GM12891 (cell line): Measurements from ENCODE around the gene NLRP6.

ENCODE experiments used
- DNase-seq: peaks from one replicate; pipeline ENCODE4 v3.0.0; 2011; ENCODE audit warnings: low spot score; ENCODE audit not compliant: insufficient read length
- FAIRE-seq: peaks from 2 replicates; lab custom pipeline; 2011; peaks lifted over from hg19 to GRCh38; lab: Jason Lieb, UNC
- PAX5 ChIP-seq: IDR thresholded peaks from 2 replicates; pipeline ENCODE4 v1.6.1; 2011; ENCODE audit warnings: low read length, moderate library complexity, mild to moderate bottlenecking; ENCODE audit not compliant: insufficient read depth, severe bottlenecking
- POLR2A ChIP-seq: IDR thresholded peaks from 2 replicates; pipeline ENCODE4 v1.6.1; 2011; ENCODE audit warnings: low read depth, low read length, control low read depth
- POLR2AphosphoS5 ChIP-seq: IDR thresholded peaks from 2 replicates; pipeline ENCODE4 v1.6.1; 2011; ENCODE audit warnings: low read depth, low read length, control low read depth
- POU2F2 ChIP-seq: IDR thresholded peaks from 2 replicates; pipeline ENCODE4 v1.6.1; 2011; ENCODE audit warnings: low read depth, mild to moderate bottlenecking, control low read depth, low read length, moderate library complexity
- SPI1 ChIP-seq: IDR thresholded peaks from 2 replicates; pipeline ENCODE4 v1.6.1; 2011; ENCODE audit warnings: low read depth, low read length, control low read depth
- TAF1 ChIP-seq: IDR thresholded peaks from 2 replicates; pipeline ENCODE4 v1.6.1; 2011; ENCODE audit warnings: low read depth, low read length, control low read depth

Gene NLRP6

GRCh38 chr11:269146-269890 is 8.9 kb upstream of the NLRP6 start:
- DNase-seq: no peak
- FAIRE-seq: peak; percentile 97
- TF ChIP-seq TAF1 (peak; percentile 43; the same call in 1 of the 2 replicates), PAX5 (no peak), POU2F2 (peak; percentile 55; the same call in 1 of the 2 replicates), POLR2AphosphoS5 (0 out of 2 replicates have a peak, but pooled peaks have one; percentile 46), SPI1 (peak; percentile 100)

- FAIRE-seq: peak; percentile 57
- DNase-seq: no peak
These were observed 7.5 kb upstream of the NLRP6 start for GRCh38 chr11:270451-271318.

GRCh38 chr11:271319-271715 is 6.9 kb upstream of the NLRP6 start:
- FAIRE-seq (no peak), DNase-seq (no peak)
- no peak for TF ChIP-seq SPI1
- TF ChIP-seq POU2F2: no peak
- no peak for TF ChIP-seq POLR2AphosphoS5
- no peak for TF ChIP-seq PAX5
- no peak for TF ChIP-seq POLR2A
- TF ChIP-seq TAF1: no peak

More at GRCh38 chr11:270451-271318, 7.5 kb upstream of the NLRP6 start:
- no peak for TF ChIP-seq SPI1
- no peak for TF ChIP-seq POU2F2
- no peak for TF ChIP-seq PAX5

- DNase-seq (no peak), FAIRE-seq (no peak)
- no peak for TF ChIP-seq PAX5
- TF ChIP-seq POU2F2: no peak
These were observed 5.8 kb upstream of the NLRP6 start for GRCh38 chr11:272195-272930.

GRCh38 chr11:272931-273198 is 5.3 kb upstream of the NLRP6 start:
- FAIRE-seq: no peak
- TF ChIP-seq POLR2A: no peak
- no peak for TF ChIP-seq POLR2AphosphoS5
- TF ChIP-seq POU2F2: no peak
- TF ChIP-seq TAF1: no peak
- TF ChIP-seq PAX5: no peak
- no peak for TF ChIP-seq SPI1
- no peak for DNase-seq

GRCh38 chr11:276219-276618 is 2.0 kb upstream of the NLRP6 start:
- TF ChIP-seq POU2F2 (no peak), POLR2A (no peak), SPI1 (no peak), TAF1 (no peak), PAX5 (no peak), POLR2AphosphoS5 (no peak)
- FAIRE-seq: no peak

GRCh38 chr11:279040-279965 is 1.1 kb downstream of the NLRP6 start:
- DNase-seq (peak; percentile 29), FAIRE-seq (no peak)
- TF ChIP-seq POU2F2: no peak
- TF ChIP-seq TAF1: no peak
- no peak for TF ChIP-seq SPI1
- TF ChIP-seq POLR2AphosphoS5: no peak
- TF ChIP-seq PAX5: no peak
- TF ChIP-seq POLR2A: no peak

More at GRCh38 chr11:276219-276618, 2.0 kb upstream of the NLRP6 start:
- no peak for DNase-seq

GRCh38 chr11:279966-280705 is 1.9 kb downstream of the NLRP6 start:
- FAIRE-seq: peak; percentile 73
- TF ChIP-seq TAF1 (no peak), SPI1 (no peak)
- peak; percentile 61 for DNase-seq
